IMR-90 (cell line): ENCODE data around the gene PDE6B. TPM values are rescaled to one million over a fixed set of nuclear protein-coding genes. Genes with fewer than 3 reads are reported as not detected.

Experiments
- ATAC-seq: fragments of 200-7000 bp; cut with Tn5 transposase; 2 replicates; pipeline ENCODE4 v1.9.1; 2020; ENCODE audit warnings: low read depth, mild to moderate bottlenecking, moderate library complexity
- BruUV-seq: library from RNA; stranded (reverse); fragments of 400-500 nt; replicated peaks from 2 replicates; lab custom pipeline; 2021; lab: Mats Ljungman, UMichigan
- CTCF ChIA-PET: fragments of 300-600 bp; formaldehyde crosslinking; extraction: SDS; loops from one replicate; lab custom pipeline; 2021; ENCODE audit warnings: antibody characterized with exemption; lab: Yijun Ruan, JAX
- POLR2A ChIA-PET: fragments of 300-600 bp; sonication (Branson Sonifier 250); formaldehyde crosslinking; loops from one replicate; lab custom pipeline; 2022; ENCODE audit warnings: antibody characterized with exemption; ENCODE audit not compliant: unreplicated experiment; lab: Charles Lee
- DNase-seq: peaks from one replicate; pipeline ENCODE4 v3.0.0; 2013
- H2AFZ ChIP-seq: replicated peaks from 2 replicates; pipeline ENCODE3; 2013; ENCODE audit warnings: low read length, mild to moderate bottlenecking; ENCODE audit not compliant: poor library complexity
- H2AK5ac ChIP-seq: 2 replicates; pipeline ENCODE4 v1.6.1; 2013; ENCODE audit warnings: low read depth, low read length, inconsistent platforms
- H2AK9ac ChIP-seq: replicated peaks from 2 replicates; pipeline ENCODE3; 2013; ENCODE audit warnings: mild to moderate bottlenecking, low read depth, low read length, moderate library complexity; ENCODE audit not compliant: poor library complexity
- H2BK120ac ChIP-seq: 2 replicates; pipeline ENCODE4 v1.6.1; 2013; ENCODE audit warnings: low read depth, low read length, inconsistent platforms
- H2BK15ac ChIP-seq: 3 replicates; pipeline ENCODE4 v1.6.1; 2013; ENCODE audit warnings: low read depth, low read length, inconsistent platforms
- H2BK20ac ChIP-seq: 2 replicates; pipeline ENCODE4 v1.6.1; 2013; ENCODE audit warnings: low read depth, mild to moderate bottlenecking, inconsistent platforms, low read length, moderate library complexity
- H2BK5ac ChIP-seq: 2 replicates; pipeline ENCODE4 v1.6.1; 2013; ENCODE audit warnings: mild to moderate bottlenecking, low read depth, low read length, inconsistent platforms; ENCODE audit not compliant: poor library complexity, severe bottlenecking
- H3K14ac ChIP-seq: replicated peaks from 2 replicates; pipeline ENCODE4 v1.6.1; 2013; ENCODE audit warnings: low read depth, low read length, inconsistent platforms
- H3K18ac ChIP-seq: 2 replicates; pipeline ENCODE4 v1.6.1; 2013; ENCODE audit warnings: low read depth, low read length, control low read depth
- H3K23ac ChIP-seq: 2 replicates; pipeline ENCODE4 v1.6.1; 2013; ENCODE audit warnings: low read depth, low read length, inconsistent platforms
- H3K27ac ChIP-seq: 2 replicates; pipeline ENCODE4 v1.5.1; 2013; ENCODE audit warnings: mild to moderate bottlenecking, control low read depth, low read length; ENCODE audit not compliant: insufficient read depth
- H3K27me3 ChIP-seq: 2 replicates; pipeline ENCODE4 v1.6.1; 2013; ENCODE audit warnings: low read length; ENCODE audit not compliant: control insufficient read depth, insufficient read depth
- H3K36me3 ChIP-seq: 2 replicates; pipeline ENCODE4 v1.6.1; 2013; ENCODE audit warnings: low read length, mixed read lengths; ENCODE audit not compliant: control insufficient read depth, insufficient read depth
- H3K4ac ChIP-seq: 2 replicates; pipeline ENCODE4 v1.6.1; 2013; ENCODE audit warnings: low read depth, low read length, inconsistent platforms
- H3K4me1 ChIP-seq: 2 replicates; pipeline ENCODE4 v1.6.1; 2013; ENCODE audit warnings: low read length, mixed read lengths; ENCODE audit not compliant: control insufficient read depth, insufficient read depth
- H3K4me2 ChIP-seq: 2 replicates; pipeline ENCODE4 v1.6.1; 2013; ENCODE audit warnings: low read depth, mild to moderate bottlenecking, control low read depth, low read length, moderate library complexity
- H3K4me3 ChIP-seq: 2 replicates; pipeline ENCODE4 v1.5.1; 2013; ENCODE audit warnings: low read depth, mild to moderate bottlenecking, control low read depth, low read length, moderate library complexity; ENCODE audit not compliant: insufficient read depth
- H3K56ac ChIP-seq: 2 replicates; pipeline ENCODE4 v1.6.1; 2013; ENCODE audit warnings: low read length, inconsistent platforms; ENCODE audit not compliant: insufficient read depth; ENCODE audit errors: extremely low read depth
- H3K79me1 ChIP-seq, 2 experiments: 2 replicates each; pipeline ENCODE4 v1.6.1; 2013; ENCODE audit warnings: low read length in 2 of 2, inconsistent platforms in 1 of 2, low read depth in 1 of 2
- H3K9ac ChIP-seq: 2 replicates; pipeline ENCODE4 v1.6.1; 2013; ENCODE audit warnings: low read depth, low read length, control low read depth
- H3K9me1 ChIP-seq: 2 replicates; pipeline ENCODE4 v1.6.1; 2013; ENCODE audit warnings: low read length, inconsistent platforms; ENCODE audit not compliant: insufficient read depth
- H3K9me3 ChIP-seq: 2 replicates; pipeline ENCODE4 v1.6.1; 2013; ENCODE audit warnings: low read length; ENCODE audit not compliant: control insufficient read depth, insufficient read depth
- H4K20me1 ChIP-seq: 2 replicates; pipeline ENCODE4 v1.6.1; 2013; ENCODE audit warnings: low read length, inconsistent platforms; ENCODE audit not compliant: insufficient read depth
- H4K5ac ChIP-seq: 2 replicates; pipeline ENCODE4 v1.6.1; 2013; ENCODE audit warnings: mild to moderate bottlenecking, low read depth, low read length, control low read depth
- H4K8ac ChIP-seq, 2 experiments: 2 replicates each; pipeline ENCODE4 v1.6.1; 2013; ENCODE audit warnings: low read depth in 2 of 2, low read length in 2 of 2, control low read depth in 1 of 2, inconsistent platforms in 1 of 2
- H4K91ac ChIP-seq: 2 replicates; pipeline ENCODE4 v1.6.1; 2013; ENCODE audit warnings: low read depth, low read length, inconsistent platforms; ENCODE audit not compliant: insufficient read depth
- BHLHE40 ChIP-seq: fragments of 150-350 bp; IDR thresholded peaks from 2 replicates; pipeline ENCODE4 v1.6.1; 2016; ENCODE audit warnings: mild to moderate bottlenecking, low read depth, low read length
- CEBPB ChIP-seq: IDR thresholded peaks from 2 replicates; pipeline ENCODE4 v1.6.1; 2012; ENCODE audit warnings: low read depth, low read length, improper control_type of control experiment
- CHD1 ChIP-seq: IDR thresholded peaks from 2 replicates; pipeline ENCODE4 v1.6.1; 2012; ENCODE audit warnings: low read depth, low read length, improper control_type of control experiment
- FOS ChIP-seq: fragments of 150-350 bp; IDR thresholded peaks from 2 replicates; pipeline ENCODE4 v1.6.1; 2016; ENCODE audit warnings: low read depth, low read length
- MAFK ChIP-seq: IDR thresholded peaks from 2 replicates; pipeline ENCODE4 v1.6.1; 2012; ENCODE audit warnings: low read depth, low read length, improper control_type of control experiment
- MAZ ChIP-seq: IDR thresholded peaks from 2 replicates; pipeline ENCODE4 v1.6.1; 2012; ENCODE audit warnings: low read depth, mild to moderate bottlenecking, low read length, improper control_type of control experiment, moderate library complexity, borderline replicate concordance
- MXI1 ChIP-seq: IDR thresholded peaks from 2 replicates; pipeline ENCODE4 v1.6.1; 2012; ENCODE audit warnings: low read depth, mild to moderate bottlenecking, low read length, moderate library complexity, borderline replicate concordance
- NFE2L2 ChIP-seq: fragments of 150-350 bp; IDR thresholded peaks from 2 replicates; pipeline ENCODE4 v1.6.1; 2016; ENCODE audit warnings: low read depth, mild to moderate bottlenecking, low read length
- POLR2A ChIP-seq: IDR thresholded peaks from 2 replicates; pipeline ENCODE4 v1.6.1; 2012; ENCODE audit warnings: mild to moderate bottlenecking, low read depth, low read length
- RAD21 ChIP-seq: IDR thresholded peaks from 2 replicates; pipeline ENCODE4 v1.6.1; 2012; ENCODE audit warnings: low read length, improper control_type of control experiment
- RCOR1 ChIP-seq: IDR thresholded peaks from 2 replicates; pipeline ENCODE4 v1.6.1; 2012; ENCODE audit warnings: mild to moderate bottlenecking, low read length, improper control_type of control experiment; ENCODE audit not compliant: insufficient replicate concordance
- RFX5 ChIP-seq: IDR thresholded peaks from 2 replicates; pipeline ENCODE4 v1.8.0; 2012; ENCODE audit warnings: low read depth, mild to moderate bottlenecking, low read length, moderate library complexity
- WGBS, 2 experiments: methylation state at CpG; one replicate each; pipeline versions ENCODE4 v1.1.5 to v1.1.7; 2013; ENCODE audit warnings: missing lambda C conversion rate in 2 of 2; ENCODE audit not compliant: insufficient read length in 1 of 2; ENCODE audit errors: extremely low coverage in 2 of 2; 5-methylcytosine and 5-hydroxymethylcytosine counted together
- dilution Hi-C: fragments of 300-500 bp; cut with HindIII; formaldehyde crosslinking; loops from one replicate; pipeline ENCODE4 v1.14.3; 2018; ENCODE audit warnings: low sequenced_read_pairs; ENCODE audit not compliant: unreplicated experiment
- in situ Hi-C: fragments of 300-500 bp; cut with MboI; formaldehyde crosslinking; loops from 3 replicates; pipeline ENCODE4 v1.14.3; 2019; ENCODE audit warnings: low sequenced_read_pairs, inconsistent platforms, mixed read lengths
- intact Hi-C: fragments of 100-400 bp; cut with micrococcal nuclease; formaldehyde crosslinking; loops from 2 replicates; pipeline ENCODE4 v1.10.0; 2022
- polyA plus RNA-seq, 3 experiments: library from polyadenylated mRNA; depleted of rRNA; stranded (reverse); fragments of >200 nt; gene quantifications; 2 replicates each; pipeline ENCODE4 v1.2.3, GENCODE V29; 2012; ENCODE audit warnings: low replicate concordance in 1 of 3
- total RNA-seq: library from RNA; depleted of rRNA; stranded (reverse); fragments of >200 nt; gene quantifications from 2 replicates; pipeline ENCODE4 v1.2.3, GENCODE V29; 2012
- TF ChIP-seq, protein P1 (sequence below): fragments of 150-350 bp; IDR thresholded peaks from 2 replicates; pipeline ENCODE4 v1.6.1; 2016; ENCODE audit warnings: low read depth, mild to moderate bottlenecking, low read length, moderate library complexity, borderline replicate concordance
- TF ChIP-seq, protein P2 (sequence below): conservative IDR thresholded peaks from 2 replicates; pipeline ENCODE4 v1.5.1; 2012; ENCODE audit warnings: mild to moderate bottlenecking, low read depth, low read length, improper control_type of control experiment
- TF ChIP-seq, protein P3 (sequence below): fragments of 150-350 bp; IDR thresholded peaks from 2 replicates; pipeline ENCODE4 v1.6.1; 2017; ENCODE audit warnings: mild to moderate bottlenecking, antibody characterized with exemption, low read length, low read depth

PDE6B gene
- total and polyA plus RNA-seq, 2 of the 4 experiments (the other 2 are of a cell fraction): under 0.01 TPM; not detected in 1

DNA sequence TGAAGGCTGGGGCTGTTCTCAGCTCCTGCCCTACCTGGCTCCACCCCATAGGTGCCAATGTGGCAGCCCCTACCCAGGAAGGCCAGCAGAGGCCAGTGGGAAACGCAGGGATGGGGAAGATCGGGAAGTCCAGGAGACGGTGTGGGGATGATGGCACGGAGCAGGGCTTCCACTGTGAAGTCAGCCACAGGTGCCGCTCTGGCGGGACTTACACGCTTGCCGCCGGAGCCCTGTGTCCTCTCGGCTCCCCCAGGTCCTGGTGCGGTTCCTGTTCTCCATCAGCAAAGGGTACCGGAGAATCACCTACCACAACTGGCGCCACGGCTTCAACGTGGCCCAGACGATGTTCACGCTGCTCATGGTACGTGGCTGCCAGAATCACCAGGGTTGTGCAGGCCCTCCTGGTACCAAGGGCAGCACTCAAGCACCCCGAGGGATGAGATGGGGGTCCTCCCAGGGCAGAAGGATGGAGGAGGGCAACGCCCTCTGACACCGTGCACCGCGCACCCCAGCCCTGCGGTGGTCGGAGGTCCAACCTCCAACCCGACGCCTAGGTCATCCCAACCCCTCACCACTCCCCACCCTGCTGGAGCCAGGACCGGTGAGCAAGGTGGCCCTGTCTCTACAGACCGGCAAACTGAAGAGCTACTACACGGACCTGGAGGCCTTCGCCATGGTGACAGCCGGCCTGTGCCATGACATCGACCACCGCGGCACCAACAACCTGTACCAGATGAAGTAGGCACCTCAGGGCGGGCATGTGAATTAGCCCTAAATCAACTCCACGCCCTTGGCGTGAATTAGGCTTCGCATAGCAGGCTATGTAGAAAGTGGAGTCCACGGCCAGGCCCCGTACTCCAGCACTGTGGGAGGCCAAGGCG is 36.7 kb downstream of the PDE6B start:
- peaks cover 4% of the 10 kb centered on the region; the same call in 1 of the 2 replicates for H3K27me3 ChIP-seq
- no TSS peak for BruUV-seq
- H2AK5ac ChIP-seq: no peak overlapping the region
- ChIA-PET POLR2A (interaction anchor here (0.6 kb wide), 1 partner anchor 66 kb away, joined by 7 read pairs; no protein-coding TSS in a partner anchor), CTCF (no interaction called here)
- no peaks in the 10 kb centered on the region for H3K79me1 ChIP-seq
- no peak overlapping the region for H4K91ac ChIP-seq
- no peak overlapping the region for H2BK20ac ChIP-seq
- no peak overlapping the region for H4K8ac ChIP-seq
- no peak overlapping the region for H2BK120ac ChIP-seq
- H3K9me1 ChIP-seq: no peaks in the 10 kb centered on the region
- no peak overlapping the region for H3K14ac ChIP-seq
- DNase-seq (no peak), ATAC-seq (no peak)
- no peak overlapping the region for H2AFZ ChIP-seq
- H4K5ac ChIP-seq: no peak overlapping the region
- no peak overlapping the region for H3K18ac ChIP-seq
- H3K27ac ChIP-seq: no peak overlapping the region
- H3K9ac ChIP-seq: no peak overlapping the region
- intact Hi-C loops: no loop called here
- no peak overlapping the region for H2BK15ac ChIP-seq
- H3K36me3 ChIP-seq: no peaks in the 10 kb centered on the region
- no peaks in the 10 kb centered on the region for H4K20me1 ChIP-seq
- no peaks in the 10 kb centered on the region for H3K4me1 ChIP-seq
- H2BK5ac ChIP-seq: no peak overlapping the region
- dilution Hi-C loops: no loop called here
- 97% methylated on average over 19 of the region's 42 CpGs; no CpG with 5 or more reads in 1 of the 2 experiments for WGBS, 2 experiments
- no peak overlapping the region for H3K4me2 ChIP-seq
- no peak overlapping the region for H3K4me3 ChIP-seq
- no peak overlapping the region for H2AK9ac ChIP-seq
- peaks cover 11% of the 10 kb centered on the region for H3K9me3 ChIP-seq
- in situ Hi-C loops: no loop called here
- H3K23ac ChIP-seq: no peak overlapping the region
- no peak overlapping the region for H3K4ac ChIP-seq
- H3K56ac ChIP-seq: no peak overlapping the region
- TF ChIP-seq POLR2A (no peak), MAZ (no peak), FOS (no peak), MXI1 (no peak), NFE2L2 (no peak), CEBPB (no peak), RAD21 (no peak), BHLHE40 (no peak), RCOR1 (no peak), MAFK (no peak), RFX5 (no peak), CHD1 (no peak)
- TF ChIP-seq, protein P1, sequence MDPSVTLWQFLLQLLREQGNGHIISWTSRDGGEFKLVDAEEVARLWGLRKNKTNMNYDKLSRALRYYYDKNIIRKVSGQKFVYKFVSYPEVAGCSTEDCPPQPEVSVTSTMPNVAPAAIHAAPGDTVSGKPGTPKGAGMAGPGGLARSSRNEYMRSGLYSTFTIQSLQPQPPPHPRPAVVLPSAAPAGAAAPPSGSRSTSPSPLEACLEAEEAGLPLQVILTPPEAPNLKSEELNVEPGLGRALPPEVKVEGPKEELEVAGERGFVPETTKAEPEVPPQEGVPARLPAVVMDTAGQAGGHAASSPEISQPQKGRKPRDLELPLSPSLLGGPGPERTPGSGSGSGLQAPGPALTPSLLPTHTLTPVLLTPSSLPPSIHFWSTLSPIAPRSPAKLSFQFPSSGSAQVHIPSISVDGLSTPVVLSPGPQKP: no peak
- TF ChIP-seq, protein P2, sequence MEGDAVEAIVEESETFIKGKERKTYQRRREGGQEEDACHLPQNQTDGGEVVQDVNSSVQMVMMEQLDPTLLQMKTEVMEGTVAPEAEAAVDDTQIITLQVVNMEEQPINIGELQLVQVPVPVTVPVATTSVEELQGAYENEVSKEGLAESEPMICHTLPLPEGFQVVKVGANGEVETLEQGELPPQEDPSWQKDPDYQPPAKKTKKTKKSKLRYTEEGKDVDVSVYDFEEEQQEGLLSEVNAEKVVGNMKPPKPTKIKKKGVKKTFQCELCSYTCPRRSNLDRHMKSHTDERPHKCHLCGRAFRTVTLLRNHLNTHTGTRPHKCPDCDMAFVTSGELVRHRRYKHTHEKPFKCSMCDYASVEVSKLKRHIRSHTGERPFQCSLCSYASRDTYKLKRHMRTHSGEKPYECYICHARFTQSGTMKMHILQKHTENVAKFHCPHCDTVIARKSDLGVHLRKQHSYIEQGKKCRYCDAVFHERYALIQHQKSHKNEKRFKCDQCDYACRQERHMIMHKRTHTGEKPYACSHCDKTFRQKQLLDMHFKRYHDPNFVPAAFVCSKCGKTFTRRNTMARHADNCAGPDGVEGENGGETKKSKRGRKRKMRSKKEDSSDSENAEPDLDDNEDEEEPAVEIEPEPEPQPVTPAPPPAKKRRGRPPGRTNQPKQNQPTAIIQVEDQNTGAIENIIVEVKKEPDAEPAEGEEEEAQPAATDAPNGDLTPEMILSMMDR: no peak
- TF ChIP-seq, protein P3, sequence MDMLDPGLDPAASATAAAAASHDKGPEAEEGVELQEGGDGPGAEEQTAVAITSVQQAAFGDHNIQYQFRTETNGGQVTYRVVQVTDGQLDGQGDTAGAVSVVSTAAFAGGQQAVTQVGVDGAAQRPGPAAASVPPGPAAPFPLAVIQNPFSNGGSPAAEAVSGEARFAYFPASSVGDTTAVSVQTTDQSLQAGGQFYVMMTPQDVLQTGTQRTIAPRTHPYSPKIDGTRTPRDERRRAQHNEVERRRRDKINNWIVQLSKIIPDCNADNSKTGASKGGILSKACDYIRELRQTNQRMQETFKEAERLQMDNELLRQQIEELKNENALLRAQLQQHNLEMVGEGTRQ: no peak
